HEK293 (cell line): Measurements from ENCODE around the gene NPRL2.

Experiments used
- CTCF ChIA-PET: fragments of 350-600 bp; formaldehyde crosslinking; extraction: SDS; loops from one replicate; lab custom pipeline; 2021; ENCODE audit warnings: antibody characterized with exemption; lab: Yijun Ruan, JAX
- POLR2A ChIA-PET: fragments of 300-600 bp; formaldehyde crosslinking; extraction: SDS; loops from one replicate; lab custom pipeline; 2020; ENCODE audit warnings: antibody characterized with exemption, inconsistent platforms; lab: Yijun Ruan, JAX
- H3K27ac ChIP-seq: fragments of 200-500 bp; sonication (Bioruptor generic); 2 replicates; pipeline ENCODE4 v1.5.1; 2014; ENCODE audit warnings: low read depth, low read length, control low read depth, inconsistent platforms; ENCODE audit errors: extremely low read depth
- H3K36me3 ChIP-seq, 2 experiments: fragments of 200-500 bp in 1 of 2; sonication (Bioruptor generic) in 1 of 2; 1 replicate in 1 of 2; 2 replicates in 1 of 2; pipeline ENCODE4 v1.5.1; 2014 to 2017; ENCODE audit warnings: inconsistent platforms in 2 of 2, low read length in 2 of 2; ENCODE audit not compliant: control insufficient read depth in 2 of 2, insufficient read depth in 1 of 2
- H3K4me1 ChIP-seq: fragments of 200-500 bp; sonication (Bioruptor generic); 2 replicates; pipeline ENCODE4 v1.5.1; 2014; ENCODE audit warnings: mild to moderate bottlenecking, low read length, inconsistent platforms; ENCODE audit not compliant: control insufficient read depth, insufficient read depth
- H3K4me3 ChIP-seq: 2 replicates; pipeline ENCODE4 v1.5.1; 2011; ENCODE audit warnings: low read depth, mild to moderate bottlenecking, control low read depth, low read length, moderate library complexity
- H3K9me3 ChIP-seq: fragments of 200-500 bp; sonication (Bioruptor generic); 2 replicates; pipeline ENCODE4 v1.5.1; 2014; ENCODE audit warnings: low read depth, low read length, inconsistent platforms; ENCODE audit not compliant: control insufficient read depth, insufficient read depth
- BCL11A ChIP-seq: fragments of 450-650 bp; formaldehyde crosslinking; IDR thresholded peaks from 2 replicates; pipeline ENCODE4 v1.5.1; 2016; ENCODE audit warnings: low read depth, missing biosample characterization, missing genetic modification characterization
- GFI1B ChIP-seq: fragments of 450-650 bp; formaldehyde crosslinking; IDR thresholded peaks from 2 replicates; pipeline ENCODE4 v1.5.1; 2016; ENCODE audit warnings: missing biosample characterization, missing genetic modification characterization
- GLIS1 ChIP-seq: fragments of 450-650 bp; formaldehyde crosslinking; IDR thresholded peaks from 2 replicates; pipeline ENCODE4 v1.5.1; 2016; ENCODE audit warnings: missing biosample characterization, missing genetic modification characterization
- HOXC10 ChIP-seq: sonication (generic); formaldehyde crosslinking; IDR thresholded peaks from 2 replicates; pipeline ENCODE4 v1.8.1; 2023; ENCODE audit warnings: mild to moderate bottlenecking, missing genetic modification reagents
- PATZ1 ChIP-seq: fragments of 450-650 bp; formaldehyde crosslinking; IDR thresholded peaks from 2 replicates; pipeline ENCODE4 v1.5.1; 2016; ENCODE audit warnings: missing biosample characterization, missing genetic modification characterization
- PRDM2 ChIP-seq: fragments of 450-650 bp; formaldehyde crosslinking; IDR thresholded peaks from 2 replicates; pipeline ENCODE4 v1.5.1; 2016; ENCODE audit warnings: missing biosample characterization, missing genetic modification characterization, borderline replicate concordance
- ZBTB10 ChIP-seq: fragments of 450-650 bp; formaldehyde crosslinking; IDR thresholded peaks from 2 replicates; pipeline ENCODE4 v1.5.1; 2016; ENCODE audit warnings: missing biosample characterization, missing genetic modification characterization
- ZBTB21 ChIP-seq: fragments of 450-650 bp; formaldehyde crosslinking; IDR thresholded peaks from 2 replicates; pipeline ENCODE4 v1.5.1; 2017; ENCODE audit warnings: missing biosample characterization, missing genetic modification characterization
- ZNF132 ChIP-seq: fragments of 450-650 bp; formaldehyde crosslinking; IDR thresholded peaks from 2 replicates; pipeline ENCODE4 v1.5.1; 2017; ENCODE audit warnings: missing biosample characterization, missing genetic modification characterization, borderline replicate concordance
- ZNF184 ChIP-seq: fragments of 450-650 bp; IDR thresholded peaks from 2 replicates; pipeline ENCODE4 v1.5.1; 2018; ENCODE audit warnings: missing biosample characterization, mild to moderate bottlenecking, missing genetic modification characterization
- ZNF23 ChIP-seq: fragments of 450-650 bp; formaldehyde crosslinking; IDR thresholded peaks from 2 replicates; pipeline ENCODE4 v1.5.1; 2016; ENCODE audit warnings: missing biosample characterization, missing genetic modification characterization, borderline replicate concordance
- ZNF292 ChIP-seq: fragments of 450-650 bp; formaldehyde crosslinking; IDR thresholded peaks from 2 replicates; pipeline ENCODE4 v1.5.1; 2016; ENCODE audit warnings: low read depth, missing biosample characterization, missing genetic modification characterization, borderline replicate concordance
- ZNF473 ChIP-seq: fragments of 450-650 bp; formaldehyde crosslinking; IDR thresholded peaks from 2 replicates; pipeline ENCODE4 v1.5.1; 2017; ENCODE audit warnings: missing biosample characterization, missing genetic modification characterization
- ZNF555 ChIP-seq: fragments of 450-650 bp; formaldehyde crosslinking; conservative IDR thresholded peaks from 2 replicates; pipeline ENCODE4 v1.5.1; 2017; ENCODE audit warnings: missing biosample characterization, mild to moderate bottlenecking, missing genetic modification characterization, inconsistent platforms
- ZNF660 ChIP-seq: fragments of 450-650 bp; IDR thresholded peaks from 2 replicates; pipeline ENCODE4 v1.5.1; 2018; ENCODE audit warnings: missing biosample characterization, mild to moderate bottlenecking, missing genetic modification characterization
- ZNF791 ChIP-seq: fragments of 450-650 bp; formaldehyde crosslinking; IDR thresholded peaks from 2 replicates; pipeline ENCODE4 v1.5.1; 2016; ENCODE audit warnings: missing biosample characterization, missing genetic modification characterization
- TF ChIP-seq, protein P1 (sequence below): fragments of 450-650 bp; formaldehyde crosslinking; conservative IDR thresholded peaks from 2 replicates; pipeline ENCODE4 v1.5.1; 2016; ENCODE audit warnings: low read depth, missing biosample characterization, missing genetic modification characterization
- TF ChIP-seq, protein P2 (sequence below): fragments of 450-650 bp; formaldehyde crosslinking; IDR thresholded peaks from 2 replicates; pipeline ENCODE4 v1.5.1; 2016; ENCODE audit warnings: missing biosample characterization, missing genetic modification characterization

NPRL2 gene

DNA sequence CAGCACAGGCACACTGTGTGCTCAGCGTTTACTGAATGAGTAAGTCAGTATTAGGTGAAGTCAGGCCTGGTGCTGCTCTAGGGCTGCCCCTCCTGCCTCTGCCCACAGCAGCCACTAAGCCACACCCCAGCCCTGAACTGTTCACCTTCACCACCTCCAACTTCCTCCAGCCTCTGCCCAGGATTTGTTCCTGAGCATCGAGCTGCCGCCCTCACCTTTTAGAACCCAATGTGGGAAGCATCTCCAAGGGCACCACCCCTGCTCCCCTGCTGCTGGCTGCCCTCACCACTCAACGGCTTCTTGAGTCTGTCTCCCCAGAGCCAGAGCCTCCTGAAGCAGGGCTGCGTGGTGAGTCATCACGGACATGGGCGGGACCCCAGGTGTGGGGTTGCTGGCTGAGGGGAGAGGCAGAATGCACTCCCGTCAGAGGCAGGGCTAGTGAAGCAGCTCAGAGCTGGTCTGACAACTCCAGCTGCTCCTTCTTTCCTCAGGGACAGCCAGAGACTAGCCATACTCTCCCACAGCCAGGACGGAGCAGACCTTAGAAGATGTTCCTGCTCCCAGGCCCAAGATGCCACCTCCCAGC, 33.8 kb downstream of the NPRL2 start (continued):
- no peak for TF ChIP-seq PRDM2 (tag by site-specific recombination)
- TF ChIP-seq, all 188 proteins: peak for 26

DNA sequence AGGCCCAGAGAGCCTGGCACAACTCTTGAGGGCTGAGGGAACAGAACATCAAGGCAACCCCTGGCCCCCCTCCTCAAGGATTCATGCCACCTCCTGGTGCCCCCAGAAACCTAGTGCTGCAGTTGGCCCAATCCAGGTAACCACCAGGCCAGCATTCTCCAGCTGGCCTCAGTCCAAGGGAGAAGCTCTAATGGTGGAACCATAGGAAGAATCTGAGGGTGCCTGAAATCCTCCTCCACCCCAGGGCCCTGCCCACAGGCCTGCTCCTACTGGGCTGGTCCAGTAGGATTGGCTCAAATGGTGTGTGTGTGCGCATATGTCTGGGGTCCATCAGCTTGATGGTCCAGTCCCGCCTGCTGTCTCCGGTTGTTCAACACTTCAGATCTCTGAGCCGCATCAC, 35.8 kb downstream of the NPRL2 start:
- H3K4me3 ChIP-seq = no peak overlapping the region
- H3K27ac ChIP-seq = no peak overlapping the region
- H3K9me3 ChIP-seq = no peaks in the 10 kb centered on the region
- peaks cover 0 to 34% of the 10 kb centered on the region in 2 experiments; a peak in 1 of 3 replicates for H3K36me3 ChIP-seq
- H3K4me1 ChIP-seq = peaks cover 7% of the 10 kb centered on the region; the same call in 1 of the 2 replicates
- ChIA-PET CTCF (no interaction called here), POLR2A (interaction anchor here (2.2 kb wide), 1 partner anchor 23 kb away, joined by 5 read pairs; no protein-coding TSS in a partner anchor)
- TF ChIP-seq ZBTB21 (tag by site-specific recombination) (no peak), ZNF292 (tag by site-specific recombination) (no peak), ZNF791 (tag by site-specific recombination) (no peak), ZNF660 (tag by site-specific recombination) (no peak), ZNF555 (no peak), HOXC10 (no peak), GLIS1 (tag by site-specific recombination) (no peak), ZNF473 (tag by site-specific recombination) (no peak), ZNF132 (tag by site-specific recombination) (no peak), GFI1B (tag by site-specific recombination) (no peak), ZBTB10 (no peak), PATZ1 (tag by site-specific recombination) (no peak), ZNF23 (tag by site-specific recombination) (no peak), BCL11A (tag by site-specific recombination) (no peak), ZNF184 (tag by site-specific recombination) (no peak)
- TF ChIP-seq, protein P1, sequence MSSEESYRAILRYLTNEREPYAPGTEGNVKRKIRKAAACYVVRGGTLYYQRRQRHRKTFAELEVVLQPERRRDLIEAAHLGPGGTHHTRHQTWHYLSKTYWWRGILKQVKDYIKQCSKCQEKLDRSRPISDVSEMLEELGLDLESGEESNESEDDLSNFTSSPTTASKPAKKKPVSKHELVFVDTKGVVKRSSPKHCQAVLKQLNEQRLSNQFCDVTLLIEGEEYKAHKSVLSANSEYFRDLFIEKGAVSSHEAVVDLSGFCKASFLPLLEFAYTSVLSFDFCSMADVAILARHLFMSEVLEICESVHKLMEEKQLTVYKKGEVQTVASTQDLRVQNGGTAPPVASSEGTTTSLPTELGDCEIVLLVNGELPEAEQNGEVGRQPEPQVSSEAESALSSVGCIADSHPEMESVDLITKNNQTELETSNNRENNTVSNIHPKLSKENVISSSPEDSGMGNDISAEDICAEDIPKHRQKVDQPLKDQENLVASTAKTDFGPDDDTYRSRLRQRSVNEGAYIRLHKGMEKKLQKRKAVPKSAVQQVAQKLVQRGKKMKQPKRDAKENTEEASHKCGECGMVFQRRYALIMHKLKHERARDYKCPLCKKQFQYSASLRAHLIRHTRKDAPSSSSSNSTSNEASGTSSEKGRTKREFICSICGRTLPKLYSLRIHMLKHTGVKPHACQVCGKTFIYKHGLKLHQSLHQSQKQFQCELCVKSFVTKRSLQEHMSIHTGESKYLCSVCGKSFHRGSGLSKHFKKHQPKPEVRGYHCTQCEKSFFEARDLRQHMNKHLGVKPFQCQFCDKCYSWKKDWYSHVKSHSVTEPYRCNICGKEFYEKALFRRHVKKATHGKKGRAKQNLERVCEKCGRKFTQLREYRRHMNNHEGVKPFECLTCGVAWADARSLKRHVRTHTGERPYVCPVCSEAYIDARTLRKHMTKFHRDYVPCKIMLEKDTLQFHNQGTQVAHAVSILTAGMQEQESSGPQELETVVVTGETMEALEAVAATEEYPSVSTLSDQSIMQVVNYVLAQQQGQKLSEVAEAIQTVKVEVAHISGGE = no peak
- TF ChIP-seq, protein P2, sequence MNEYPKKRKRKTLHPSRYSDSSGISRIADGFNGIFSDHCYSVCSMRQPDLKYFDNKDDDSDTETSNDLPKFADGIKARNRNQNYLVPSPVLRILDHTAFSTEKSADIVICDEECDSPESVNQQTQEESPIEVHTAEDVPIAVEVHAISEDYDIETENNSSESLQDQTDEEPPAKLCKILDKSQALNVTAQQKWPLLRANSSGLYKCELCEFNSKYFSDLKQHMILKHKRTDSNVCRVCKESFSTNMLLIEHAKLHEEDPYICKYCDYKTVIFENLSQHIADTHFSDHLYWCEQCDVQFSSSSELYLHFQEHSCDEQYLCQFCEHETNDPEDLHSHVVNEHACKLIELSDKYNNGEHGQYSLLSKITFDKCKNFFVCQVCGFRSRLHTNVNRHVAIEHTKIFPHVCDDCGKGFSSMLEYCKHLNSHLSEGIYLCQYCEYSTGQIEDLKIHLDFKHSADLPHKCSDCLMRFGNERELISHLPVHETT = no peak
